AG10803 (cell line): Measurements from ENCODE around the gene WDR87.
A peak's percentile ranks its signal among the peaks of the same experiment; 100 is the strongest.

ENCODE experiments used
- DNase-seq: peaks from one replicate; pipeline ENCODE4 v3.0.0; 2010; ENCODE audit warnings: low read depth
- H3K4me3 ChIP-seq: 2 replicates; pipeline ENCODE4 v1.5.1; 2011; ENCODE audit warnings: mild to moderate bottlenecking, low read length, control low read depth
- TF ChIP-seq, protein P1 (sequence below): conservative IDR thresholded peaks from 2 replicates; pipeline ENCODE4 v1.5.1; 2011; ENCODE audit warnings: mild to moderate bottlenecking, low read length, control low read depth, inconsistent platforms

WDR87 gene

DNA sequence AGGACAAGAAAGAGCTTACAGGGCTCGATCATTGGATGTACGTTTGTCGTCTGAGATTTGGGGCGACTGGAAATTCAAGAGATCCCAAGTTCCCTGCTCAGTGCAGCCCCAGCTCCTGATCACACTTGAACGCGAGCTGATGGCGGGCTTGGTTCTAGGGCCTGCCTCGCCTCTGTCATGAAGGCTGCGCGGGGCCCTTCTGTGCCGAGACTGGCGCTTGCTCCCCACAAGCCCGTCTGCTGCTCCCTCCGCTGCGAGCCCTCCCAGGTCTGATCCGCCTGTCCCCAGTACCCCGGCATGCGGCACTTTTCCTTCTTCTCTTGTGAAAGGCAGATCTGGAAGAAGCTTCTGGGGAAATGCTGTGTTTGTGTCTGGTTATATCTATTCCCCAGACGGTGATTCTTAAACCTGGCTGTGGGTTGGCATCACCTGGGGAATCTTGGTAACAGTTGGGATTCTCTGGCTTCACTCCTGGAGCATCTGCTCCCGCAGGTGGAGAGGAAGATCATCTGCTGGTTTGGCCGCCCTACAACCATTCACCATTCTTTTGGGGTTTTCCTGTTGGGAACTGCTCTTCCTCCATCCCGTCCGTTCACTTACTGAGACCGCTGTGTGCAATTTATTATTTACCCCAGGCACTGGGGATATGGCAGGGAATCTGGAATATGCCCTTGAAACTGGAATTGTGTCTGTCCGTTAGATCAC lies 44.2 kb upstream of the WDR87 start:
- H3K4me3 ChIP-seq: no peak overlapping the region
- TF ChIP-seq, protein P1, sequence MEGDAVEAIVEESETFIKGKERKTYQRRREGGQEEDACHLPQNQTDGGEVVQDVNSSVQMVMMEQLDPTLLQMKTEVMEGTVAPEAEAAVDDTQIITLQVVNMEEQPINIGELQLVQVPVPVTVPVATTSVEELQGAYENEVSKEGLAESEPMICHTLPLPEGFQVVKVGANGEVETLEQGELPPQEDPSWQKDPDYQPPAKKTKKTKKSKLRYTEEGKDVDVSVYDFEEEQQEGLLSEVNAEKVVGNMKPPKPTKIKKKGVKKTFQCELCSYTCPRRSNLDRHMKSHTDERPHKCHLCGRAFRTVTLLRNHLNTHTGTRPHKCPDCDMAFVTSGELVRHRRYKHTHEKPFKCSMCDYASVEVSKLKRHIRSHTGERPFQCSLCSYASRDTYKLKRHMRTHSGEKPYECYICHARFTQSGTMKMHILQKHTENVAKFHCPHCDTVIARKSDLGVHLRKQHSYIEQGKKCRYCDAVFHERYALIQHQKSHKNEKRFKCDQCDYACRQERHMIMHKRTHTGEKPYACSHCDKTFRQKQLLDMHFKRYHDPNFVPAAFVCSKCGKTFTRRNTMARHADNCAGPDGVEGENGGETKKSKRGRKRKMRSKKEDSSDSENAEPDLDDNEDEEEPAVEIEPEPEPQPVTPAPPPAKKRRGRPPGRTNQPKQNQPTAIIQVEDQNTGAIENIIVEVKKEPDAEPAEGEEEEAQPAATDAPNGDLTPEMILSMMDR: no peak
- no peak for DNase-seq

DNA sequence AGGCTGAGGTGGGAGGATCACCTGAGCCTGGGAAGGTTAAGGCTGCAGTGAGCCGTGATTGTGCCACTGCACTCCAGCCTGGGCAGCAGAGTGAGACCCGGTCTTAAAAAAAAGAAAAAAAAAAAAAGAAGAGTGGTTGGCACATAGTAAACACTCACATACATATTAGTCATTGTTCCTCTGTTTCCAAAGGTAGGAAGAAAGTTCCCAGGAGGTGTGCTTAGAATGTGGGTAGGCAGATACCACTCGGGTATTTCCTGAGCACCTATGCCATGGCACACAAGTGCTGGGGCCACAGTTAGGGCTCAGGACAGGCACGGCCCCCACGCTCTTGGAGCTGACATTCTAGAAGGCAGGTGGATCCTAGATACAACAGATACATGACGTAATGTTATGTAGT lies 42.0 kb upstream of the WDR87 start:
- TF ChIP-seq, protein P1: no peak
- H3K4me3 ChIP-seq: no peak overlapping the region
- no peak for DNase-seq

DNA sequence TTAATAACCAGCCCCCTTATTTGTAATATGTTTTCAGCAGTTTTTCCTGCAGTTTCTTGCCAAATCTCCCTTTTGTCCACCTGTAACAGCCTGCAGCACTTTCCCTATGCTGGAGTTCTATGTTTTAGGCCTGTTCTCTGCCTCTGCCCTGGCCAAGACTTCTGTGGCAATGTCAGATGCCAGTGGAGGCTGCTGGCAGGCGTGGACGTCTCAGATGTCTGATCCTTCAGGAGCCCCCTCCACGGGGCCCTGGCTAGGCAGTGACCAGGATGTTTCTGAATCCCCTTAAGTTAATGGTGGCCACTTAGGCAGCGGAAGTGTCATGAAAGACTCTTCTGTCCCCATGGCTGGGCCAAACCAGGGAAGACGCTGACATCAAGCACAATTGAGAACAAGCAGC lies 41.4 kb upstream of the WDR87 start:
- TF ChIP-seq, protein P1: no peak
- no peak for DNase-seq
- no peak overlapping the region for H3K4me3 ChIP-seq

DNA sequence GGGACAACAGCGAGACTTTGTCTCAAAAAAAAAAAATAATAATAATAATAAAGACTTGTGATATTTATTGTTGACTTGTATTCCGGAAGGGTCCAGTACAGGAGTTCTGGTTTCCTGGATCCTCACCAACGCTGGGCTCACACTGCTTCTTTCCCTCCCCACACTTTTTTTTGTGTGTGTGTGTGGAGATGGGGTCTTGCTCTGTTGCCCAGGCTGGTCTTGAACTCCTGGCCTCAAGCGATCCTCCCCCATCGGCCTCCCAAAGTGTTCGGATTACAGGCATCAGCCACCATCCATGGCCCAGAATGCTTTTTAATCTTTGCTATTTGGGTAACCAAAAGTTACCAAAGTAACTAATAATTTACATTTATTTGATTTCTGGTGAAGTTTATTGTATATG lies 39.7 kb upstream of the WDR87 start:
- no peak for DNase-seq
- TF ChIP-seq, protein P1: no peak
- H3K4me3 ChIP-seq: no peak overlapping the region

DNA sequence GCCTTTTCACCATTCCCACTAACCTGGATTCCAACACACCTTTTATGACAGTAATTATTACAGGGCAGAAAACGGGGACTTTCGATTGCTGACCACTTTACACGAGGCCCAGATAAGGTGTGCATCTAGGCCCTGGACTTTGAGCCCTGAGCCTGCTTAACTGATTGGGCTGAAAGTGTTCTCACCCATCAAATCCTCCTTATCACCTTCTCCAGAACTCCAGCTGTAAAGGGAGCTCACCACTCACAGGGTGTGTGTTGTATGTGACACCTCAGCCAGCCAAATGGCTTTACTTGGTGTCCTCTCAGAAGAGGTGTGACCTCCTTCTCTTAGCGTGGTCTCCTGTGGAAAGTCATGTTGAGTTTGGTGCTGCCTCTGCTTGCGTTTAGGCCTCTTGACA lies 37.1 kb upstream of the WDR87 start:
- TF ChIP-seq, protein P1: no peak
- no peak for DNase-seq
- no peak overlapping the region for H3K4me3 ChIP-seq

DNA sequence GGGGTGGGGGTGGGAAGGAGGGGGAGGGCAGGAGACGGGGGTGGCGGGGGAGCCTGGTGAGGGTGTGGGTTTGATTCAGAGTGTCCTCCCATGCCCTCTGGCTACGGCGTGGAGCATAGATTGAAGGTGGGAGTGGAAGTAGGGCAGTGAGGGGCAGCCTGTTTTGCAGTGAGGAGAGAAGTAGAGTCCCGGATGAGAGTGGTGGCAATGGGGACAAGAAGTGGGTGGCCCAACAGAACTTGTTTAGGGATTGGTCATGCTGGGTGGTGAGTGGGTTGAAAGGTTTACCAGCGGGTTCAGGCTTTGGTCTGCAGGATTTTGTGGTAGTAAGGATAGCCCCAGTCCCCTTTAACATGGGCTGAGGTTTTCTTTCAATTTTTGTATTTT lies 36.1 kb upstream of the WDR87 start:
- no peak for DNase-seq
- TF ChIP-seq, protein P1: no peak
- H3K4me3 ChIP-seq: no peak overlapping the region

DNA sequence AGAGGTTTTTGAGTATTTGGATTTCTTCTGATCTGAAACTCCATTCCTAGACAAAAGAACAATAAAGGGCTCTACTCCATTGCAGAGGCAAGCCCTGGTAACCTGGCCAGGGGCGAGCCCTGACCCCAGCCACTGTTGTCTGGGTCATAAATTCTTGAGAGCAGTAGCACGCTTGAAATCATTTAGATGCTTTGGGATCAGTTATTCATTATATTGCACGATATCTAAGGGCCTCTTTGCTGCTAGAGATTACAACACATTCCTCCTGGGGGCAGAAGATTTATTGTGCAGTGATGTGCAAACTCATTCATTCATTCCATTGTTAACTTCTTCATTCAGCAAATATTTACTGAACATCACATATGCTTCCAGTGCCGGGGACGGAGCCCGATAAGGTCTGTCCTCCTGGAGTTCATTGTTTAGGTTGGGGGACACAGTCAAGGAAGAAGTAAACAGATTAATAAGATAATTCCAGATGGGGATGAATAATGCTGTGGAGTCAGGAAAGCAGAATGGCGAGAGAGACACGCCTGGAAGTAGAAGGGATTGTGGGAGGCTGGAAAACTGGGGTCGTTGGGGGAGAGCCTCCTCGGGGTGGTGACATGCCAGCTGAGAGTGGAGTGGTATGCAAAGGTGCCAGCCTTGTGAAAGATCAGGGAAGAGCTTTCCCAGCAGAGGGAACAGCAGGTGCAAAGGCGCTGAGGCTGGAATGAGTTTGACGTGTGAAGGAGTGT lies 35.6 kb upstream of the WDR87 start:
- no peak overlapping the region for H3K4me3 ChIP-seq
- TF ChIP-seq, protein P1: no peak
- DNase-seq: peak; percentile 19
